Measurements from ENCODE around the gene PAX1.

The PAX1 gene

GRCh38 chr20:21705575-21706260, at the start of gene PAX1:
TSS of gene PAX1 (plus strand) at chr20:21705664. CDS start at chr20:21705713, 49 bp downstream.
- DNase-seq: no peak

GRCh38 chr20:21656308-21657067, 49.0 kb upstream of the PAX1 start:
- no peak for DNase-seq

- DNase-seq: no peak
Observed at GRCh38 chr20:21661488-21662055, 43.9 kb upstream of the PAX1 start.

GRCh38 chr20:21663465-21663864, 42.0 kb upstream of the PAX1 start:
- no peak for DNase-seq

- DNase-seq: no peak
Observed at GRCh38 chr20:21665687-21666446, 39.6 kb upstream of the PAX1 start.

GRCh38 chr20:21670126-21670525, 35.3 kb upstream of the PAX1 start:
- DNase-seq: no peak

GRCh38 chr20:21670981-21671380, 34.5 kb upstream of the PAX1 start:
- no peak for DNase-seq

- DNase-seq: no peak
Observed at GRCh38 chr20:21677261-21677660, 28.2 kb upstream of the PAX1 start.

GRCh38 chr20:21677781-21678180, 27.7 kb upstream of the PAX1 start:
- DNase-seq: no peak

GRCh38 chr20:21681234-21681921, 24.1 kb upstream of the PAX1 start:
- DNase-seq: no peak

GRCh38 chr20:21681922-21682318, 23.5 kb upstream of the PAX1 start:
- DNase-seq: no peak

- DNase-seq: no peak
Observed at GRCh38 chr20:21682521-21682954, 22.9 kb upstream of the PAX1 start.

- DNase-seq: no peak
Observed at GRCh38 chr20:21684671-21685070, 20.8 kb upstream of the PAX1 start.

- no peak for DNase-seq
Observed at GRCh38 chr20:21685981-21686380, 19.5 kb upstream of the PAX1 start.

GRCh38 chr20:21693322-21693721, 12.1 kb upstream of the PAX1 start:
- no peak for DNase-seq

GRCh38 chr20:21698494-21699215, 6.8 kb upstream of the PAX1 start:
- DNase-seq: no peak

- DNase-seq: no peak
Observed at GRCh38 chr20:21699216-21699508, 6.3 kb upstream of the PAX1 start.

- no peak for DNase-seq
Observed at GRCh38 chr20:21701171-21701876, 4.1 kb upstream of the PAX1 start.

- DNase-seq: no peak
Observed at GRCh38 chr20:21702016-21702415, 3.4 kb upstream of the PAX1 start.

GRCh38 chr20:21702553-21703470, 2.7 kb upstream of the PAX1 start:
- DNase-seq: no peak

Data from NK-92 treated with Interleukin-12 subunit alpha and Interleukin-12 subunit beta, amount 100 ng/mL, for 24 hours (cell line).